Upper lobe of left lung (tissue), 6 donors: ENCODE measurements around the gene FBLIM1. TPM values are rescaled to one million over a fixed set of nuclear protein-coding genes. Genes with fewer than 3 reads are reported as not detected.

Experiments
- ATAC-seq, 2 donors: fragments of 200-7000 bp; cut with Tn5 transposase; one replicate each; pipeline ENCODE4 v1.9.1; 2022; ENCODE audit warnings: mild to moderate bottlenecking in 2 of 2, moderate library complexity in 2 of 2; ENCODE audit not compliant: low FRiP score in 2 of 2
- DNase-seq, 2 donors: peaks; one replicate each; pipeline ENCODE4 v3.0.0-alpha.2; 2019 to 2020
- H3K27ac ChIP-seq, 4 donors: fragments of 200-600 bp; sonication (generic); one replicate each; pipeline ENCODE4 v1.5.1; 2016 to 2019
- H3K27me3 ChIP-seq, 4 donors: fragments of 200-600 bp; sonication (generic); one replicate each; pipeline ENCODE4 v1.5.1; 2017 to 2019
- H3K36me3 ChIP-seq, 4 donors: fragments of 200-600 bp; sonication (generic); one replicate each; pipeline ENCODE4 v1.5.1; 2016 to 2019
- H3K4me1 ChIP-seq, 4 donors: fragments of 200-600 bp; sonication (generic); one replicate each; pipeline ENCODE4 v1.5.1; 2018 to 2019
- H3K4me3 ChIP-seq, 4 donors: fragments of 200-600 bp; sonication (generic); one replicate each; pipeline ENCODE4 v1.5.1; 2017 to 2019; ENCODE audit warnings: mild to moderate bottlenecking in 2 of 4, moderate library complexity in 1 of 4
- H3K9me3 ChIP-seq, 4 donors: fragments of 200-600 bp; sonication (generic); one replicate each; pipeline ENCODE4 v1.5.1; 2018 to 2019
- CTCF ChIP-seq, 6 experiments: fragments of 450-650 bp in 4 of 6; fragments of 200-600 bp in 2 of 6; sonication (generic) in 2 of 6; IDR thresholded peaks; one replicate each; pipeline ENCODE4 v1.5.1; 2016 to 2019; ENCODE audit warnings: antibody characterized with exemption in 6 of 6
- EP300 ChIP-seq, 4 donors: sonication (generic); formaldehyde crosslinking; IDR thresholded peaks; one replicate each; pipeline ENCODE4 v1.5.1; 2017; ENCODE audit warnings: antibody characterized with exemption in 4 of 4, control low read depth in 2 of 4
- POLR2A ChIP-seq, 4 donors: fragments of 450-650 bp; IDR thresholded peaks; one replicate each; pipeline ENCODE4 v1.5.1; 2016 to 2017; ENCODE audit warnings: antibody characterized with exemption in 4 of 4, mild to moderate bottlenecking in 2 of 4
- POLR2AphosphoS5 ChIP-seq, 2 donors: sonication (generic); formaldehyde crosslinking; IDR thresholded peaks; one replicate each; pipeline ENCODE4 v1.5.1; 2017; ENCODE audit warnings: antibody characterized with exemption in 2 of 2
- WGBS, 2 donors: methylation state at CpG; one replicate each; pipeline ENCODE4 v1.1.5; 2017 to 2018; 5-methylcytosine and 5-hydroxymethylcytosine counted together
- total RNA-seq, 6 donors: library from RNA; depleted of rRNA in 4 of 6; stranded (reverse); fragments of >200 nt in 4 of 6; gene quantifications; one replicate each; pipeline versions ENCODE4 v1.1.0 to v1.2.1, GENCODE V29; 2016 to 2021
- donor health status: DM: no; HTN: no; CAD: no; lungs with moderate emphysema.
- donor health status: DM: no; HTN: yes; CAD: no; lungs with severe emphysema.

FBLIM1 gene
- total RNA-seq, 6 donors from 2014 or later = 11.2 to 51.3 (median 35.1) TPM

DNA sequence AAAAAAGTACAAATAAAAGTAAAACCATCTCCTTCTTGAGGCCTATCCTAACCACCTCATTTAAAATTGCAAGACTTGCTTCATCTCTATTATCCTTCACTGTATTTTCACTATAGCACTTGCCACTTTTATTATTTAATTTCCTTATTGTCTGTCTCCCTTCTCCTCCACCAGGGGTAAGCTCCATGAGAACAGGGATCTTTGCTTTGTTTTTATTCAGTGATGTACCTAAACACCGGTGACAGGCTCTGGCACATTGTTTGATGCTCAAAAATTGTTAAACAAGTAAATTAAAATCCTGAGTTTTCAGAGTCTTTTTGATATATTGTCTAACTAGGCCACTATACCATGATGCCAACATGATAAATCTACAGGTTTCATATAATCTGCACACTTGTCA is 71.7 kb downstream of the FBLIM1 start:
- Histone ChIP-seq H3K9me3 (no peaks in the 10 kb centered on the region), H3K27ac (peak overlapping the region; percentile 49 to 73 (median 56)), H3K4me1 (peaks cover 10 to 17% (median 15%) of the 10 kb centered on the region in 4 donors), H3K27me3 (no peaks in the 10 kb centered on the region), H3K4me3 (peak overlapping the region in 2 of 4 donors; percentile 3 to 15), H3K36me3 (no peaks in the 10 kb centered on the region)
- peak in 1 of 6 experiments; percentile 10 for TF ChIP-seq CTCF (IDR thresholded peaks at IDR 0.05)
- no peak for TF ChIP-seq POLR2AphosphoS5 (IDR thresholded peaks at IDR 0.05)
- 76 to 96% methylated on average over 1 of the region's 1 CpG for WGBS, 2 donors
- DNase-seq = no peak
- ATAC-seq = no peak

- Histone ChIP-seq H3K4me3 (peak overlapping the region in 3 of 4 donors; percentile 71 to 80 (median 72)), H3K4me1 (peaks cover 16 to 31% (median 17%) of the 10 kb centered on the region in 4 donors), H3K27me3 (no peaks in the 10 kb centered on the region), H3K9me3 (no peaks in the 10 kb centered on the region), H3K27ac (peak overlapping the region; percentile 99 to 100 (median 100)), H3K36me3 (no peaks in the 10 kb centered on the region)
- no peak for ATAC-seq
- WGBS, 2 donors = 55 to 59% methylated on average over 22 to 24 of the region's 24 CpGs
- DNase-seq = peak in 1 of 2 donors; percentile 77
- TF ChIP-seq CTCF (IDR thresholded peaks at IDR 0.05) (peak in 1 of 6 experiments; percentile 10), EP300 (IDR thresholded peaks at IDR 0.05) (no peak), POLR2A (IDR thresholded peaks at IDR 0.05) (peak in 2 of 4 donors; percentile 31 to 34), POLR2AphosphoS5 (IDR thresholded peaks at IDR 0.05) (peak in 1 of 2 donors; percentile 37)
These were observed 74.6 kb downstream of the FBLIM1 start for GRCh38 chr1:15833069-15833679.

GRCh38 chr1:15833842-15834405 is 75.3 kb downstream of the FBLIM1 start:
- no peak for TF ChIP-seq CTCF (IDR thresholded peaks at IDR 0.05)
- TF ChIP-seq POLR2A (IDR thresholded peaks at IDR 0.05) = no peak
- TF ChIP-seq EP300 (IDR thresholded peaks at IDR 0.05) = no peak
- TF ChIP-seq POLR2AphosphoS5 (IDR thresholded peaks at IDR 0.05) = no peak
- ATAC-seq (no peak), DNase-seq (no peak)
- WGBS, 2 donors = 1% methylated on average over 10 of the region's 10 CpGs
- no peaks in the 10 kb centered on the region for H3K9me3 ChIP-seq
- peak overlapping the region; percentile 19 to 80 (median 72) for H3K4me3 ChIP-seq
- H3K4me1 ChIP-seq = peaks cover 16 to 31% (median 17%) of the 10 kb centered on the region in 4 donors
- H3K27me3 ChIP-seq = no peaks in the 10 kb centered on the region
- no peaks in the 10 kb centered on the region for H3K36me3 ChIP-seq
- peak overlapping the region; percentile 99 to 100 (median 100) for H3K27ac ChIP-seq

GRCh38 chr1:15834406-15835204 is 76.0 kb downstream of the FBLIM1 start:
- Histone ChIP-seq H3K4me3 (peak overlapping the region; percentile 58 to 80 (median 72)), H3K36me3 (no peaks in the 10 kb centered on the region), H3K27ac (peak overlapping the region; percentile 99 to 100 (median 100)), H3K27me3 (no peaks in the 10 kb centered on the region), H3K9me3 (no peaks in the 10 kb centered on the region), H3K4me1 (peaks cover 11 to 31% (median 15%) of the 10 kb centered on the region in 4 donors)
- peak; percentile 85 to 97 for DNase-seq
- no peak for TF ChIP-seq EP300 (IDR thresholded peaks at IDR 0.05)
- TF ChIP-seq POLR2AphosphoS5 (IDR thresholded peaks at IDR 0.05) = peak; percentile 52 to 76
- TF ChIP-seq POLR2A (IDR thresholded peaks at IDR 0.05) = peak in 3 of 4 donors; percentile 63 to 89 (median 81)
- peak in 1 of 6 experiments; percentile 12 for TF ChIP-seq CTCF (IDR thresholded peaks at IDR 0.05)
- 1% methylated on average over 12 to 43 of the region's 77 CpGs for WGBS, 2 donors
- ATAC-seq = peak; percentile 87 to 88
